ENCODE results near the gene ANKRD16.

- TF ChIP-seq CTCF (IDR thresholded peaks at IDR 0.05; ENCODE audit: low read depth, low read length) (no peak), POLR2A (IDR thresholded peaks at IDR 0.05; ENCODE audit: extremely low read depth, insufficient read length) (no peak)
These were observed 56.7 kb downstream of the ANKRD16 start for GRCh38 chr10:5832946-5833345.
